Liver (tissue), 2 donors: ENCODE results near the gene TK1.

Experiments
- CTCF ChIP-seq: fragments of 150-350 bp; IDR thresholded peaks from 2 replicates; pipeline ENCODE4 v1.5.1; 2017; ENCODE audit warnings: improper control_type of control experiment, low read depth, low read length; ENCODE audit not compliant: missing input control
- MAX ChIP-seq: IDR thresholded peaks from 2 replicates; pipeline ENCODE4 v1.6.1; 2016; ENCODE audit warnings: antibody characterized with exemption
- YY1 ChIP-seq: IDR thresholded peaks from 2 replicates; pipeline ENCODE4 v1.6.1; 2016; ENCODE audit warnings: antibody characterized with exemption, mild to moderate bottlenecking
- donor health status: healthy.

- TF ChIP-seq CTCF (no peak), YY1 (no peak), MAX (no peak)
Observed at GRCh38 chr17:78226055-78226758, 39.4 kb upstream of the TK1 start.
